Effector CD4-positive, alpha-beta T cell (primary cell): Measurements from ENCODE around the gene AK5.

ENCODE experiments used
- DNase-seq: peaks from one replicate; pipeline ENCODE4 v3.0.0-alpha.2; 2020

The AK5 gene

DNA sequence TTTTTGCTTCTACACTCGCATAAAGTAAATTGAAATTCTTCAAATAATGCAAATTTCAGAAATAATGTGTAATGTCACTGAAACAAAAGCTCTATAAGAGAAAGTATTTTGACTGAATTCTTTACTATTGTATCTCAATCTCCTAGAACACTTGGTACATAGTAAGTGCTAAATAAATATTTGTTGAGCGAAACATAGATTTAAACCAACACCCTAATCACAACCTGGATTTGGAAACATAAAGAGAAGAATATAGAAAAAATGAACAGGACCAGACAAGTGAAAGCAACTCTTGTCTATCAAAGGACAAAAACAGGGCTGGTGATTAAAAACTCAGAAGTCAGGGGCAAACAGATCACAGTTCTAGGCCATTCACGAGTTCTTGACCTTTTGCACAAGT is 74.3 kb downstream of the AK5 start:
- DNase-seq: no peak

- DNase-seq: no peak
Measured at GRCh38 chr1:77360256-77360655, 78.4 kb downstream of the AK5 start.

GRCh38 chr1:77361621-77362020 is 79.8 kb downstream of the AK5 start:
- no peak for DNase-seq

- no peak for DNase-seq
Measured at GRCh38 chr1:77370161-77370560, 88.3 kb downstream of the AK5 start.

- DNase-seq: no peak
Measured at GRCh38 chr1:77370583-77371306, 88.9 kb downstream of the AK5 start.

- DNase-seq: no peak
Measured at GRCh38 chr1:77371396-77371795, 89.6 kb downstream of the AK5 start.

DNA sequence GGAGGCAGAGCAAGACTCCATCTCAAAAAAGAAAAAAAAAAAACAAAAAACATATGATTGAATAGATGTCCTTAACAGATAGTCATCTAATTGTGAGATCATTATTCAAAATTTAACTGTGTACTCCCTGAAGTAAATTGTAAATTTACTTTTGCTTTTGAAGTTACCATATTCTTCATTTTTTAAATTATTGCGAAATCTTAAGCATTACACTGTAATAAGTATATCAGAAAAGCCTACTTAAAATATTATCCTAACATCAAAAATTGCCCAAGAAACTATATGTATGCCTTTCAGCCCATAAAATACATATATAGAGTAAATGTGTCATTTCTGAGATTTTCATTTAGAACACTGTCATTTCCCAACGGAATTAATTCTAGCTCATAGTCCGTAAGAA is 91.9 kb downstream of the AK5 start:
- no peak for DNase-seq

DNA sequence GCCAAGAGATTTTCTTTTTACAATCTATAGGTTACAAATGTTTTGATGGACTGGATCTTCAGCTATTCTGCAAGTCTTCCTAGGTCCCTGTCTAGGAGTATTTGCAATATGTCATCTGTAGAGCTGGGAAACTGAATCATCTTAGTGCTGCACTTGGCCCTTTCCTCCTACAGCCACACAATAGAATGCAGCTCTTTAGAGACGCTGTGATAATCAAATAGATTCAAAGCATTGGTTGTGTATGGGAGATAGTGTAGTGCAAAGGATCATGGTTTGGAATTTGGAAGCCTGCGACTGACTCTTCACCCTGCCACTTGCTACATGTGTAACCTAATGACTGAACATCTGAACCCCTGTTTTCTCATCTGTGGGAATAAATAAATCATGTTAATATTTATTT is 93.7 kb downstream of the AK5 start:
- no peak for DNase-seq

DNA sequence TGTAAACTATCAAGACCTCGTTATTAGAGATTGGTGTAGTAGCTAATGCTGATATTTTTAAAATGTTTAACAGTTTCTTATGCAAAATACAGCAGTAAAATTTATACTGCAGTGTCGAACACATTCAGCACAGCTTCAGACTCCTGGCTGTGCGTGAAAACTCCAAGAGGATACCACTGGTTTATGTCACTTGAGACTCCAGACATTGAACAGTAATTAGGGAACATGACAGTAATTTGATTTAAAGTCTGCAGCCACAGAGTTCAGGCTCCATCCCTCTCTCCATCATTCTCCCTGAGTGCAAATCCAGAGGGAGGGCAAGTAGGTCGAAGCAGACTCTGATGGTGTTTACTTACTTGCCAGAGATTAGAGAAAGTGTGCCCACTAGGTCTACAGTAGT is 94.2 kb downstream of the AK5 start:
- no peak for DNase-seq

- no peak for DNase-seq
Measured at GRCh38 chr1:77378723-77379535, 97.1 kb downstream of the AK5 start.

GRCh38 chr1:77382366-77382765 is 100.5 kb downstream of the AK5 start:
- DNase-seq: no peak

DNA sequence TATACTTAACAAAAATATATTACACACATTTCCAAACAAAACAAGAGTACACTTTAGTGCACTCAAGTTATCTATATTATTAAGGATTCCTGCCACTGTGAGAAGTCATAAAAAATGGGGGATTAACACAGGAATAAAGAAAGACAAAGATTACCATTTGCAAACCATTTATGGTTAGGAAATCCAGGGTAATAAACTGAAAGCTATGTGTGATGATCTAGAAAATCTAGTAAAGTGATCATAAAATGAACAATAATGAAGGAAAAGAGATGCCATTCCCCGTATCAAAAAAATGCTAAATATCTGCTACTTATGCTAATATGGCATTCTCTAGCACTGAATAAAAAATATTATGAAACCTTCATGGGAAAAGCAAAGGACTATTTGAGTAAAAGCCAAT is 101.4 kb downstream of the AK5 start:
- no peak for DNase-seq

DNA sequence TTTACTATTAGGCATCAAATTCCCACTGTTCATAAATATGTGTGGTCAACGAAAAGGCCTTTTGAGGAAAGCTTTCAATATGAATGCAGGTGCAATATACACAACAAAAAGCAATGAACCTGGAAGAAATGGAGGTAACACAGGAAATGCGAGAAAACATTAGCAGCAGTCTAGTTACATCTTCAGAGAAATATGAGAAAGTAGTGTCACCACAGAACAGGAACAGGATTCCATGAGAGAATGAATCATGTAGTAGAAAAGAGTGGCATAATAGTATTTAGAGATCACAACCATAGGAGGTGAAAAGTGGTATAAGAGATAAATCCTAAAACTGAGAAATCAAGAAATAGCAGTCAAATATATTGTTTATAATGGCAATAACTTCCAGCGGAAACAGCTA is 103.7 kb downstream of the AK5 start:
- no peak for DNase-seq

GRCh38 chr1:77386276-77386675 is 104.5 kb downstream of the AK5 start:
- no peak for DNase-seq

GRCh38 chr1:77387553-77387952 is 105.7 kb downstream of the AK5 start:
- DNase-seq: no peak

DNA sequence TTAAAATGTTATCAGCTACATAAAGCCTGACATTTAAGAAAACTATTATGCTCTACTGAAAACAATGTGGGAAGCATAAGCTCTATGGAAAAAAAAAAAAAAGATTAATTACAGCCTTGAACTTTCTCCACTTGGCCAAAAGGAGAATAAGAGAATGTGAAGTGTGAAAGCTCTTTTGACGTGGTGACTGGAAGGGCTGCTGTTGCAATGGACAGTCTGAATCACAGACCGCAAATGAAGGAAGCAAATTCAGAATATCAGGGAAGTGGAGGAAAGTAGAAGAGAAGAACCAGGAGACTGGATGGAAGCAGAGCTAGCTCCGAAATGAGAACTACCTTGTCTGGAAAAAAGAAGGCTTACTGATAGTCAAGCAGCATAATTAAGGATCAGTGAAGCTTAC is 106.8 kb downstream of the AK5 start:
- no peak for DNase-seq

DNA sequence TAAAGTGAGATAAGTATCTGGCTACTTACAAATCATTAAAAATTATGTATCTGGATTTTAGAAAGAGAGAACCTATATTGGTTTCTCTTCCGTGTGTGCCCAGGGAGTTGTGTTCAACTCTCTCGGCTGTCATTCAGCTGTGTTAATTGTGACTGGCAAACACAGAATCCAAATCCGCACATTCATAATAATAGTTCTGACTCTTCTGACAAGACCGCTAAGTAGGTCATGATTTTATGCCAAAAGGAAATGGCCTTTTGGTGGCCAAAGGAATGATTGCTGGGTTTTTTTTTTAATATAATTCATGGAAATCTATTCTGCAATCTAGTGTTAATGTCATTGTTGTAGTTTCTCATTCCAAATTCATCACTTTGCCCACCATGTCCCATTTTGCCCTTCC is 110.7 kb downstream of the AK5 start:
- no peak for DNase-seq

DNA sequence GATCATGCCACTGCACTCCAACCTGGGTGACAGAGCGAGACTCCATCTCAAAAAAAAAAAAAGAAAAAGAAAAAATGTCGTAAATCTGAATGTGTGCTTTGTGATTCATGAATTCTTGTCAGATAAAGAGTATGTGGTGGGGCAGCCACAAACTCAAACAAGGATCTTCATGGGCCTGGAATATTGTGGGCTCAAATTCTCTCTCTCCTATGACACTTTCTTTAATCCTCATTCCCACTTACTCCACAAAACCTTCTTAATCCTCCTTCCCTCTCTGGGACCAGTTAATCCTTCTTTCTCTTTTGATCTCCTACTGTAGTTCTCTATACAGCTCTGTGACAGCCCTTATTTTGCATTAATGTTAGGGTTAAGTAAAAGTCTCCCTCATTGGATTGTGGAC is 112.3 kb downstream of the AK5 start:
- no peak for DNase-seq

- DNase-seq: no peak
Measured at GRCh38 chr1:77395051-77395450, 113.2 kb downstream of the AK5 start.

DNA sequence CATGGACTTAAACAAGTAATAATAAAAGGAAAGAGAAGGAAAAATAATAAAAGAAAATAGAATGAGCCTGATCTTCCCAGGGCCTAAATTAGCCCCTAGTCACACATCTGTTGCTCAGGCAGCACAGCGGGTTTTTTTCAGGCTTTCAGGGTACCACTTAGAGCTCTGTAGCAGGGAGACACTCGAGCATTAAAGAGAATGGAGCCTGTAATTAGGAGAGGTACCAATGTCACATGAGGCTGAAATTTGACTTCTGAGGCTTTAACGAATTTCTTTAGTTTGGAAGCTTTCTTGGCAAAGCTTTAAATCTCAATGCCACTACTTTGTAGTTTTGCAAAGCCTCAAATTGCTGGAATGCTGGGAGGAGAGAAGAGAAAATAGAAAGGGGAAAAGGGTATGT is 116.3 kb downstream of the AK5 start:
- no peak for DNase-seq

- DNase-seq: no peak
Measured at GRCh38 chr1:77399250-77400086, 117.6 kb downstream of the AK5 start.

- no peak for DNase-seq
Measured at GRCh38 chr1:77400781-77401180, 119.0 kb downstream of the AK5 start.

DNA sequence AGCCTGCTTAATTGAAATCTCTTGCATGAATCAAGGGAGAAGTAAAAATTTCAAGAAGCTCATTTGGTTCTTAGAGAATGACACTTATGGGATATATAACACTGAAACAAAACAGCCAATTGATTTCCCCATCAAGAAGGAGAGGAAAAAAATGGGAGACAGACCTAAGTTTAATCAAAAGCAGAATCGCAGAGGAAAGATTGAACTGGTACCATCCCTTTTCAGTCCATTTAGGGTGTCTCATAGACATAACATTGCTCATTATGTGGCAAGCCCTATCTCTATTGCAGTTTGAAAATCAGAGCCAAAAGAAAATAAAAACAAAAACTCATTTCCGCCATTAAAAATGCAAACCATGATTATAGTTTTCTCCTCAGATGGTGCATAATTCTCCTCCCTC is 119.6 kb downstream of the AK5 start:
- DNase-seq: no peak

DNA sequence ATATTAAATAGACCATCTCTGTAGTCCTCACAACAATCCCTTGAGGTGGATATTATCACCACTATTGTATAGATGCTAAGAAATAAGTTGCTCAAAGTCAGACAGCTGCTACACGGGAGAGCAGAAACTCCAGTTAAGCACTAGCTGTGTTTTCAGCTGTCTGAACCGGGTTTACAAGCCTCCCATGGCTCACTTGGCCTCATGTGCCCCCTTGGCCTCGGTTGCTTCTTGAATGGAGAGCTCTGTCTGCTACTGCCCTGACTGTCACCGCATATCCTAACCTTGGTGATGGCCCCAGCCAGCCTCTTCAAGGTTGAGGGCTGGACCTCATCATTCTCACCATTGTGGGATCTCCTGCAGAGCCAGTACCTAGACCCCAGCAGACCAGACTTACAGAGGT is 123.4 kb downstream of the AK5 start:
- no peak for DNase-seq
